Activated T-helper 17 cell treated with anti-CD3 and anti-CD28 coated beads, Interleukin-2, amount 50 U/mL, for 72 hours (primary cell): Measurements from ENCODE around the gene GPR153. TPM values are rescaled to one million over a fixed set of nuclear protein-coding genes. Genes with fewer than 3 reads are reported as not detected.
A peak's percentile ranks its signal among the peaks of the same experiment; 100 is the strongest.
"Not testable (repeated sequence)": the region's sequence is repeated elsewhere in the genome, so short reads cannot be mapped to it uniquely, and the experiment has no call there.

Experiments
- ATAC-seq: fragments of 150-1000 bp; cut with Tn5 transposase; replicated peaks from 2 replicates; pipeline ENCODE4 v1.10.0; 2021; ENCODE audit warnings: mild to moderate bottlenecking, moderate library complexity
- H3K27ac Mint-ChIP-seq: one replicate; pipeline ENCODE4 v1.8.0; 2022; ENCODE audit warnings: mixed read lengths
- H3K27me3 Mint-ChIP-seq: one replicate; pipeline ENCODE4 v1.8.0; 2022; ENCODE audit warnings: mixed read lengths
- H3K36me3 Mint-ChIP-seq: one replicate; pipeline ENCODE4 v1.8.0; 2022; ENCODE audit warnings: low read depth, mild to moderate bottlenecking, mixed read lengths
- H3K4me1 Mint-ChIP-seq: one replicate; pipeline ENCODE4 v1.8.0; 2022; ENCODE audit warnings: mixed read lengths
- H3K4me3 Mint-ChIP-seq: one replicate; pipeline ENCODE4 v1.8.0; 2022; ENCODE audit warnings: mild to moderate bottlenecking, mixed read lengths
- H3K9me3 Mint-ChIP-seq: one replicate; pipeline ENCODE4 v1.8.0; 2022; ENCODE audit warnings: mixed read lengths
- total RNA-seq, 2 donors: library from RNA; stranded (reverse); gene quantifications; one replicate each; pipeline ENCODE4 v1.2.3, GENCODE V29; 2022

Gene GPR153
- total RNA-seq, result under 1 TPM; 0.39 to 0.40 TPM

GRCh38 chr1:6260961-6261614, at the start of gene GPR153:
Gene GPR153 (minus strand): TSS chr1:6261098. CDS start chr1:6254905, 6,193 bp downstream.
- no peaks in the 10 kb centered on the region for H3K9me3 Mint-ChIP-seq
- no peaks in the 10 kb centered on the region for H3K36me3 Mint-ChIP-seq
- peak within 1 kb of the TSS; percentile 53 for H3K4me3 Mint-ChIP-seq

GRCh38 chr1:6310116-6310848, 49.4 kb upstream of the GPR153 start:
- Mint-ChIP-seq H3K4me3 (no peak overlapping the region), H3K27ac (no peak overlapping the region), H3K9me3 (no peaks in the 10 kb centered on the region), H3K27me3 (no peaks in the 10 kb centered on the region), H3K4me1 (no peaks in the 10 kb centered on the region), H3K36me3 (peaks cover 8% of the 10 kb centered on the region)
- ATAC-seq, result no peak

More at GRCh38 chr1:6260961-6261614, at the start of gene GPR153:
- Mint-ChIP-seq H3K27me3 (no peaks in the 10 kb centered on the region), H3K4me1 (no peaks in the 10 kb centered on the region), H3K27ac (no peak within 1 kb of the TSS)
- ATAC-seq, result peak; percentile 76

GRCh38 chr1:6309564-6309963, 48.7 kb upstream of the GPR153 start:
- no peak for ATAC-seq
- H3K4me3 Mint-ChIP-seq, result no peak overlapping the region
- H3K27ac Mint-ChIP-seq, result no peak overlapping the region
- no peaks in the 10 kb centered on the region for H3K9me3 Mint-ChIP-seq
- H3K27me3 Mint-ChIP-seq, result no peaks in the 10 kb centered on the region
- H3K36me3 Mint-ChIP-seq, result peaks cover under 1% of the 10 kb centered on the region
- H3K4me1 Mint-ChIP-seq, result no peaks in the 10 kb centered on the region

DNA sequence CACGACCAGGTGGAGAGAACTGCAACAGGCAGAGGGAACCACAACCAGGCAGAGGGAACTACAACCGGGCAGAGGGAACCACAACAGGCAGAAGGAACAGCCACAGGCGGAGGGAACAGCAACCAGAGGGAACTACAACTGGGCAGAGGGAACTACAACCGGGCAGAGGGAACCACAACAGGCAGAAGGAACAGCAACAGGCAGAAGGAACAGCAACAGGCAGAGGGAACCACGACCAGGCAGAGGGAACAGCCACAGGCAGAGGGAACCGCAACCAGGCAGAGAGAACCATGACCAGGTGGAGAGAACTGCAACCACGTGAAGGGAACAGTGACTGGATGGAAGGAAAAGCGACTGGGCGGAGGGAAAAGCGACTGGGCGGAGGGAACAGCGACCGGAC, 47.6 kb upstream of the GPR153 start:
- no peak for ATAC-seq
- no peaks in the 10 kb centered on the region for H3K9me3 Mint-ChIP-seq
- H3K36me3 Mint-ChIP-seq, result no peaks in the 10 kb centered on the region
- no peaks in the 10 kb centered on the region for H3K4me1 Mint-ChIP-seq
- no peak overlapping the region for H3K27ac Mint-ChIP-seq
- no peaks in the 10 kb centered on the region for H3K27me3 Mint-ChIP-seq
- no peak overlapping the region for H3K4me3 Mint-ChIP-seq

DNA sequence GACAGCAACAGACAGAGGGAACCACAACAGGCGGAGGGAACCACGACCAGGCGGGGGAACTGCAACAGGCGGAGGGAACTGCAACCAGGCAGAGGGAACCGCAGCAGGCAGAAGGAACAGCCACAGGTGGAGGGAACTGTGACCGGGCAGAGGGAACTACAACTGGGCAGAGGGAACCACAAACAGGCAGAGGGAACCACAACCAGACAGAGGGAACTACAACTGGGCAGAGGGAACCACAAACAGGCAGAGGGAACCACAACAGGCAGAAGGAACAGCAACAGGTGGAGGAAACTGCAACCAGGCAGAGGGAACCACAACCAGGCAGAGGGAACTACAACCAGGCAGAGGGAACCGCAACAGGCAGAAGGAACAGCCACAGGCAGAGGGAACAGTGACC, 46.8 kb upstream of the GPR153 start:
- not testable (repeated sequence) for H3K36me3 Mint-ChIP-seq, H3K9me3 Mint-ChIP-seq, H3K27me3 Mint-ChIP-seq, ATAC-seq, H3K4me1 Mint-ChIP-seq, H3K4me3 Mint-ChIP-seq, H3K27ac Mint-ChIP-seq

DNA sequence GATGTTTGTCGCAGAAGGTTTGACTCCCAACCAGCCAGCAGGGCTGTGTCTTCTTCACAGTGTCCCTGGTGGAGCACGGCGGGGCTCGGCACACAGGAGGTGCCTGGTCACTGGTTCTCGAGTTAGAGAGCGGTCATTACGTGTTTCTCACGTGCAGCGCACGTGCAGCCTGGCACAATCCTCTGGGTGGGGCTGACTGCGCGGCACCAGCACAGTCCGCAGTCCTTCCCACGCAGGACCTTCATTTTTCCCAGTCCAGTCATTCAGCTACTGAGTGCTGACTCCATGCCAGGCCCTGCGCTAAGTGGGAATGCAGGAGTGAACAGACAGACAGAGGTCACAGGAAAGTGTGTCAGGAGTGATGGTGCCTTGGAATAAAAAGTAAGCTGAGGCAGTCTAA, 46.2 kb upstream of the GPR153 start:
- no peaks in the 10 kb centered on the region for H3K27me3 Mint-ChIP-seq
- H3K36me3 Mint-ChIP-seq, result no peaks in the 10 kb centered on the region
- H3K27ac Mint-ChIP-seq, result peak overlapping the region; percentile 38
- H3K9me3 Mint-ChIP-seq, result no peaks in the 10 kb centered on the region
- H3K4me1 Mint-ChIP-seq, result no peaks in the 10 kb centered on the region
- ATAC-seq, result no peak
- H3K4me3 Mint-ChIP-seq, result no peak overlapping the region

- no peak for ATAC-seq
- Mint-ChIP-seq H3K27me3 (no peaks in the 10 kb centered on the region), H3K36me3 (no peaks in the 10 kb centered on the region), H3K9me3 (no peaks in the 10 kb centered on the region), H3K27ac (no peak overlapping the region), H3K4me1 (peaks cover 6% of the 10 kb centered on the region), H3K4me3 (no peak overlapping the region)
These were observed 42.6 kb upstream of the GPR153 start for GRCh38 chr1:6303397-6304012.

- Mint-ChIP-seq H3K27ac (no peak overlapping the region), H3K4me1 (peaks cover 6% of the 10 kb centered on the region), H3K4me3 (no peak overlapping the region), H3K9me3 (no peaks in the 10 kb centered on the region), H3K36me3 (no peaks in the 10 kb centered on the region), H3K27me3 (no peaks in the 10 kb centered on the region)
- no peak for ATAC-seq
These were observed 41.7 kb upstream of the GPR153 start for GRCh38 chr1:6302568-6302967.

DNA sequence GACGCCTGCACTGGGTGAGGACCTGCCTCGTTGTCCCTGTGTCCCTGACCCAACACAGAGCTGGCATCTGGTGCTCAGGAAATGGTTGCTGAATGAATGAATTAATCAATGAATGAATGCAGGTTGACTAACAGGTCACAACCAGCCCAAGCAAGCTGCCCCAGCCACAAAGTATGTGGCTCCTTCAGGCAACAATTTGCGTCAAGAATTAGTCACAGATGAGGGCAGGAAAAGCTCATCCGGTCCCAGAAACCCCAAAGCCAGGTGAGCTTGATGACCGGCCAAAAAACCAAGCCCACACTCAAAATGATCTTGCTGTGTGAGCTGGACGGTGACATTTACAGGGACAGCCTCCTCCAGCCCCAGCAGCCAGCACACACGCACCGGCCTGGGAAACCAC, 40.6 kb upstream of the GPR153 start:
- no peak overlapping the region for H3K4me3 Mint-ChIP-seq
- H3K36me3 Mint-ChIP-seq, result no peaks in the 10 kb centered on the region
- peaks cover 6% of the 10 kb centered on the region for H3K4me1 Mint-ChIP-seq
- no peak overlapping the region for H3K27ac Mint-ChIP-seq
- no peak for ATAC-seq
- no peaks in the 10 kb centered on the region for H3K9me3 Mint-ChIP-seq
- no peaks in the 10 kb centered on the region for H3K27me3 Mint-ChIP-seq

GRCh38 chr1:6300342-6301048, 39.6 kb upstream of the GPR153 start:
- Mint-ChIP-seq H3K9me3 (no peaks in the 10 kb centered on the region), H3K27ac (no peak overlapping the region), H3K27me3 (no peaks in the 10 kb centered on the region), H3K4me1 (peaks cover 6% of the 10 kb centered on the region), H3K4me3 (no peak overlapping the region), H3K36me3 (no peaks in the 10 kb centered on the region)
- ATAC-seq, result no peak

GRCh38 chr1:6299557-6300165, 38.8 kb upstream of the GPR153 start:
- no peaks in the 10 kb centered on the region for H3K9me3 Mint-ChIP-seq
- ATAC-seq, result no peak
- H3K27ac Mint-ChIP-seq, result no peak overlapping the region
- H3K4me1 Mint-ChIP-seq, result peaks cover 6% of the 10 kb centered on the region
- no peaks in the 10 kb centered on the region for H3K27me3 Mint-ChIP-seq
- peaks cover 5% of the 10 kb centered on the region for H3K36me3 Mint-ChIP-seq
- no peak overlapping the region for H3K4me3 Mint-ChIP-seq

DNA sequence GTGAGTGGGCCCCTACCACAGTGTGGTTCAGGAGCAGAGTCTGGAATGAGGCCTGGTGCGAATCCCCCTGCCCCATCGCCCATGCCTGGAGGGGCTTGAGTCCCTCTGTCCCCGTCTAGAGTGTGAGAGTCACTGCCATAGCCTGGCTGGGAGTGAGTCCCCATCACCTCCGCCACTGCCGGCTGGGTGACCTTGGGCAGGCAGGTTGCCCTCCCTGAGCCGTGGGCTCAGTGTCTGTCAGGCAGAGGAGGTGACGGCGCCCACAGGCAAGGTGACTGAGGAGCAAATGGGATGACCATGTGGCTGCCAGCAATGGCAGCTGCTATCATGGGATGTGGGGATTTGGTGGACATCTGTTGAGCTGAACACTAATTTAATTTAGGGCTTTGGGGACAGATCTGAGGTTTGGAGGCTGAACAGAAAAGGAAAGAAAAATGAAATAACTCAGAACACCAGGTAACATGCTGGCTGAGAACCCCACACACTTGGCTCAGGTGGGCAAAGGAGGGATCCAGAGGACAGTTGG, 38.1 kb upstream of the GPR153 start:
- H3K4me1 Mint-ChIP-seq, result peaks cover 6% of the 10 kb centered on the region

DNA sequence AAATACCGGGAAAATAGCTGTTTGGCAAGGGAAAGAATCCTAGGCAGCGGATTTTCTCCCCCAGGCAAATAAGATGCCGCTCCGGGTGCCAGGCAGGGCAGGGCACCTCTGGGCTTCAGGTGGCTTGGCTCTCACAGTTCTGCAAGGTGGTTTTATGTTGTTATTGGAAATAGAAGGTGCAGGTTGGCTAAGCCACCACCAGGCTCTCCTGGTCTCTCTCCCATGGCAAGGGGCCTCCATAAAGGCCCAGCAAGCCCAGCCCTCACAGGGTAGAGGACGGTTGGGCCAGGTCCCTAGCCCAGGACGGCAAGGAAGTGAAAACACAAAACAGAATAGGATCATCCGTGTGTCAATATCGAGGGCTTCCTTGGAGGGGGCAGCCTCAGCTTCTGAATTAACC, 37.6 kb upstream of the GPR153 start:
- Mint-ChIP-seq H3K4me3 (no peak overlapping the region), H3K27ac (no peak overlapping the region), H3K4me1 (peaks cover 6% of the 10 kb centered on the region), H3K27me3 (no peaks in the 10 kb centered on the region), H3K36me3 (peaks cover 16% of the 10 kb centered on the region), H3K9me3 (no peaks in the 10 kb centered on the region)
- no peak for ATAC-seq

More for the DNA sequence above, 38.1 kb upstream of the GPR153 start:
- no peak for ATAC-seq
- Mint-ChIP-seq H3K9me3 (no peaks in the 10 kb centered on the region), H3K36me3 (peaks cover 11% of the 10 kb centered on the region), H3K27me3 (no peaks in the 10 kb centered on the region), H3K27ac (no peak overlapping the region), H3K4me3 (no peak overlapping the region)

GRCh38 chr1:6295910-6296309, 35.0 kb upstream of the GPR153 start:
- H3K4me1 Mint-ChIP-seq, result peaks cover 5% of the 10 kb centered on the region
- no peaks in the 10 kb centered on the region for H3K9me3 Mint-ChIP-seq
- H3K36me3 Mint-ChIP-seq, result peaks cover 21% of the 10 kb centered on the region
- ATAC-seq, result no peak
- H3K27me3 Mint-ChIP-seq, result no peaks in the 10 kb centered on the region
- H3K4me3 Mint-ChIP-seq, result no peak overlapping the region
- H3K27ac Mint-ChIP-seq, result no peak overlapping the region
